Osteocyte (in vitro differentiated cells): Measurements from ENCODE around the gene ONECUT3. TPM values are rescaled to one million over a fixed set of nuclear protein-coding genes. Genes with fewer than 3 reads are reported as not detected.

Experiments used
- DNase-seq: peaks from one replicate; pipeline ENCODE4 v3.0.0; 2021; ENCODE audit warnings: mixed read lengths; ENCODE audit not compliant: unreplicated experiment; ENCODE audit errors: extremely low spot score
- H3K27ac Mint-ChIP-seq: one replicate; pipeline ENCODE4 v1.8.0; 2021; ENCODE audit warnings: mild to moderate bottlenecking, mixed read lengths; ENCODE audit not compliant: unreplicated experiment
- H3K27me3 Mint-ChIP-seq: one replicate; pipeline ENCODE4 v1.8.0; 2021; ENCODE audit warnings: mixed read lengths; ENCODE audit not compliant: unreplicated experiment
- H3K36me3 Mint-ChIP-seq: one replicate; pipeline ENCODE4 v1.8.0; 2021; ENCODE audit warnings: mixed read lengths; ENCODE audit not compliant: unreplicated experiment
- H3K4me1 Mint-ChIP-seq: one replicate; pipeline ENCODE4 v1.8.0; 2021; ENCODE audit warnings: mixed read lengths; ENCODE audit not compliant: unreplicated experiment
- H3K4me3 Mint-ChIP-seq: one replicate; pipeline ENCODE4 v1.8.0; 2021; ENCODE audit warnings: mild to moderate bottlenecking, moderate library complexity, mixed read lengths; ENCODE audit not compliant: unreplicated experiment
- H3K9me3 Mint-ChIP-seq: one replicate; pipeline ENCODE4 v1.8.0; 2021; ENCODE audit warnings: mixed read lengths; ENCODE audit not compliant: unreplicated experiment
- CTCF ChIP-seq: fragments of 200-600 bp; sonication (generic); IDR thresholded peaks from 2 replicates; pipeline ENCODE4 v1.5.0; 2021; ENCODE audit warnings: antibody characterized with exemption, mild to moderate bottlenecking, moderate library complexity
- total RNA-seq: library from RNA; stranded (reverse); gene quantifications from 2 replicates; pipeline ENCODE4 v1.2.1, GENCODE V29; 2021

Gene ONECUT3
- total RNA-seq, 1 donor from 2014 or later, result not detected

DNA sequence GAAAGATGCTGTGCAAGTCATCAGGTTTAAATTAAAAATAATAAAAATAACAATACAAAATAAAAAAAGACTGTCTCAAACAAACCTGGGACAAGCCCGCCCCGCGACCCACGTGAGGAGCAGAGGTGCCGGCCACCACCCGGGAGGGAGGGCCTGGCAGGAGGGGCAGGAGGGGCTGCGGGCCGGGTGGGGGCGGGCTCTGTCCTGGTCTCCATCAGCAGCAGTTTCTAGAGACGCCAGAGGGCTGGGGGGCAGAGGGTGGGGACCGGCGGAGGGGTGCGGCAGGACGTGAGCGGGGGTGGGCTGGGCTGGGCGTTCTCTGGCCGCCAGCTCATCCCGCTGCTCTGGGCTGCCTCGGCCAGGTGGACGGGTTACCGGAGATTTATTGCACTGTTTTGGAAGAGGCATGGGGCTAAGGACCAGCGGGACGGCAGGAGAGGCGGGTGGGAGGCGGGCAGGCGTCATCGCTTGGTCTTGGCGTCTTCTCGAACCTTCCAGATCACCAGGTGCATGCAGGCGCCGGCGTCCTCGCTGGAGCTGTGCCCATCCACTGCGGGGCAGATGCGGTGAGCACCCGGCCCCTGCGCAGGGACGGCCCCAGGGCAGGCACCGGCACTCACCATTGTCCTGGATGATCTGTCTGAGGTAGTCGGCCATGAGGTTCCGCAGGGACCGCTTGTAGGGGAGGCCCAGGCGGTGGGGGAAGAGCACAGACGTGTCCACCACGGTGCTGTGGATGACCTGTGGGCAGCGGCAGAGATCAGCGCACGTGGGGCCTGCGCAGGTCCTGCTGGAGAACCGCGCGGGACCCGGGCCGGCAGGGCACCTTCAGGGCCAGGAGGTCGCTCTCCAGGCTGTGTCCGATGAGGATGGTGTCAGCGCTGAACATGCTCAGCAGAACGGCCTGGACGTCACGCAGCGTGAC, 62.6 kb downstream of the ONECUT3 start:
- Mint-ChIP-seq H3K4me3 (no peak overlapping the region), H3K9me3 (no peaks in the 10 kb centered on the region), H3K27me3 (no peaks in the 10 kb centered on the region), H3K36me3 (peaks cover 12% of the 10 kb centered on the region), H3K27ac (no peak overlapping the region), H3K4me1 (peaks cover 15% of the 10 kb centered on the region)
- DNase-seq, result no peak
- TF ChIP-seq CTCF, result no peak

- Mint-ChIP-seq H3K27me3 (no peaks in the 10 kb centered on the region), H3K9me3 (no peaks in the 10 kb centered on the region), H3K4me1 (peaks cover 13% of the 10 kb centered on the region), H3K4me3 (no peak overlapping the region), H3K36me3 (peaks cover 12% of the 10 kb centered on the region), H3K27ac (no peak overlapping the region)
- no peak for TF ChIP-seq CTCF
- DNase-seq, result no peak
These were observed 63.4 kb downstream of the ONECUT3 start for GRCh38 chr19:1816530-1817298.

- DNase-seq, result no peak
- Mint-ChIP-seq H3K4me1 (peaks cover 9% of the 10 kb centered on the region), H3K4me3 (no peak overlapping the region), H3K27me3 (no peaks in the 10 kb centered on the region), H3K27ac (no peak overlapping the region), H3K9me3 (no peaks in the 10 kb centered on the region), H3K36me3 (peaks cover 14% of the 10 kb centered on the region)
- no peak for TF ChIP-seq CTCF
These were observed 64.4 kb downstream of the ONECUT3 start for GRCh38 chr19:1817553-1818179.

- H3K27me3 Mint-ChIP-seq, result no peaks in the 10 kb centered on the region
- H3K27ac Mint-ChIP-seq, result no peak overlapping the region
- no peak overlapping the region for H3K4me3 Mint-ChIP-seq
- H3K9me3 Mint-ChIP-seq, result no peaks in the 10 kb centered on the region
- TF ChIP-seq CTCF, result no peak
- no peak for DNase-seq
- peaks cover 2% of the 10 kb centered on the region for H3K4me1 Mint-ChIP-seq
- H3K36me3 Mint-ChIP-seq, result peaks cover 16% of the 10 kb centered on the region
These were observed 65.4 kb downstream of the ONECUT3 start for GRCh38 chr19:1818549-1819195.
